HG02943 (cell line): ENCODE data around the gene MST1.

Experiments used
- ATAC-seq: cut with Tn5 transposase; IDR thresholded peaks from one replicate; pipeline ENCODE4 v1.9.1; 2021; ENCODE audit warnings: mild to moderate bottlenecking, low read depth, moderate library complexity; ENCODE audit not compliant: unreplicated experiment

MST1 gene

DNA sequence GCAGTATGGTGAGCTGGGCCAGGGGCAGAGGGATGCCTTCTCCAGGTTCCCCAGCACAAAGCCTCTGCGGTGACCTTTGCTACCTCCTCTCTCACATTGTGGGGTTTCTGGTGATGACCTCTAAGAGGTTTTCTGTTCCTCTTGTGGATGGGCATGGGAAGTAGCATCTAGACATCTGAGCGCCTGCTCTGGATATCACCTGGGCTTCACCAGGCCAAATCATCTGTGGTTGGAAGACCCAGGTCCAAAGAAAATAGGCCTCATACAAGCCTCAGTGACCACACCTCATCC lies 8.1 kb downstream of the MST1 start:
- no peak for ATAC-seq

DNA sequence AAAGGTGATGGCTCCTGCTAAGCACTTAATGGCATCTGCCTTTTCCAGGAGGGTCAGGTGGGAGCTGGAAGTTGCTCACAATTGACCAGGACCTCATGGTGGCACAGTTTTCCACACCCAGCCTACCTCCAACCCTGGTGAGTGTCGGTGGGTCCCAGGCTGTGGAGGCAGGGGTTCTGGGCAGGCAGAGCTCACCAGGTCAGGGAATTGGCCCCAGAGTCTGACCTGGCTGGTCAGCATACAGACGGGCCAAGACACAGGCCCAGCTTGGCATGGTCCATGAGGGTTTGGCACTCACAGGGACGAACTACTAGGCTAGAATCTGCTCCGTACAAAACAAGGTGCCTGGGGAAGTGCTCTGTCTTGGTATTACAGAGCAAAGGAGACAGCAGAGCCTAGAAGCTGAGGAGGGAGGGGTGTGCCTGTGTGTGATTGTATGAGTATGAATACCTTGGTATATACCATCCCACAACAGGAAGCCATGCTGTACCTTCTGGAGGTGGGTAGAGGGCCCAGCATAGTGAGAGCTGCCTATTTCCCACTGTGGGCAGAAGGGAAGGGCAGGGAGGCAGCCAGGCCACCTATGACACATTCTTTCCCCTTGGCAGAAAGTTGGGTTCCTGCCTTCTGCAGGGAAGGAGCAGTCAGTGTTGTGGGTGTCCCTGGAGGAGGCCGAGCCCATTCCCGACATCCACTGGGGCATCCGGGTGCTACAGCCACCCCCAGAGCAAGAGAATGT lies 8.6 kb downstream of the MST1 start:
- ATAC-seq, result no peak

DNA sequence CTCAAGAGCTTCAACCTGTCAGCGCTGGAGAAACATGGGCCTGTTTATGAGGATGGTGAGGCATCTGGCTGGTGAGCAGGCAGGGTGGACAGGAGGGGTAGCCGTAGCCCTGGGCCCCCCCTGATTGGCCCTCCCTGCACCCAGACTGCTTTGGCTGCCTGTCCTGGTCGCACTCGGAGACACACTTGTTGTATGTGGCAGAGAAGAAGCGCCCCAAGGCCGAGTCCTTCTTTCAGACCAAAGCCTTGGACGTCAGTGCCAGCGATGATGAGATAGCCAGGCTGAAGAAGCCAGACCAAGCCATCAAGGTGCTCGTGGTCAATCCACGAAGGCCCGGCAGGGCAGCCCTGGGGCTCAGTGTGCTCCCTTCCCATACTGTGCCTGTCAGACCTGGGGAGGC lies 13.4 kb downstream of the MST1 start:
- no peak for ATAC-seq

DNA sequence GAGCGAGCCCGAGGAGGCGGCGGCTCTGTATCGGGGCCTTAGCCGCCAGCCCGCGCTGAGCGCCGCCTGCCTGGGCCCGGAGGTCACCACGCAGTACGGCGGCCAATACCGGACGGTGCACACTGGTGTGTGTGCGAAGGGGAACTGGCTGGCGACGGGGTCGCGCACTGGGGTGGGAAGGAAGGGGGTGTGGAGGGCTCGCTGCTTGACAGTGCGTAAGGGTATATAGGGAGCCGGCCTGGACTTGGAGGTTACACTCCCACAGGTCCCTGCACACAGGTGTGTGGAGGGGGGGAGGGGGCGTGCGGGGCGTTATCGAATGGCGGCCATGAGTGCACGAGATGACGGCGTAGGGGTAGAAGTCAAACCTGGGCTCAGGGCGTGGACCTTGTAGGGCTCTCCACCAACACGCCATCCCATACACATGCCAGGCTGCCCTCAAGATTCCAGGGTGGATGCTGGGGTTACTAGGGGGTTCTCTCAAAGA lies 14.7 kb downstream of the MST1 start:
- peak; percentile 4 for ATAC-seq

DNA sequence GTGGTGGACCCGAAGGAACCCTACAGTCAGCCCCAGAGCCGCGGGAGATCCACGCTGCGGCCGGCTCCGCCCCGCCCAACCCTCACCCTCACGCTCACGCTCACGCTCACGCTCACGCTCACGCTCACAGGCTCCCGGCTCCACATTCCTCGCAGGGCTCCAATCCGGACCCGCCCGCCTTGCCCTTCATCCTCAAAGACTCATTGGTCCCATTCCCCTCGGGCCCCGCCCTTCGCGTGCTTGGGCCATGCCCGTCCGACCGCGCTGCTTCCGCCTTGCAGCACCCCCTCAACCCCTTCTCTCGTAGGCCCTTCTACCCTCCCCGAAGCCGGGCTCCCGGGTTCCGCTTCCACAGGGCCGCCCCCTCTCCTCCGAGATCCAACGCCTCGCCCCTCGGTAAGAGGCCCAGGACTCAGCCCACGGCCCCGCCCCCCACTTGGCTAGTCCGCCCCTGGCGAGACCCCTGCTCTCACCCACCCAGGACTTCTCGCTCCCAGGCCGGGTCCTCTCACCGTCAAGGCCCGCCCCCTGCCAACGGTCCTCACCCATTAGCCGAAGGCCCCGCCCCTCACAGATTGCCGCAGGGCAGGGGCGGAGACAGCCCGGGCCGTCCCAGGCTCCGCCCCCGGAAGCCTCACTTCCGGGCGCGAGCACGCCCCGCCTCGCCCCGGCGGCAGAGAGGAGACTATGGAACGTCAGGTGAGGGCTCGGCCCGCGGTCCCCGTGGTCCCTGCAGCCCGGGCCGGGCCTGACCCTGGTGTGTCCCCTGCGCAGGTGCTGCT lies 15.4 kb downstream of the MST1 start, which contains the start of gene APEH:
TSS of gene APEH (plus strand) at position 637 of the 782 bp plus-strand sequence. CDS start at position 688, 51 bp downstream.
- ATAC-seq, result peak; percentile 80

DNA sequence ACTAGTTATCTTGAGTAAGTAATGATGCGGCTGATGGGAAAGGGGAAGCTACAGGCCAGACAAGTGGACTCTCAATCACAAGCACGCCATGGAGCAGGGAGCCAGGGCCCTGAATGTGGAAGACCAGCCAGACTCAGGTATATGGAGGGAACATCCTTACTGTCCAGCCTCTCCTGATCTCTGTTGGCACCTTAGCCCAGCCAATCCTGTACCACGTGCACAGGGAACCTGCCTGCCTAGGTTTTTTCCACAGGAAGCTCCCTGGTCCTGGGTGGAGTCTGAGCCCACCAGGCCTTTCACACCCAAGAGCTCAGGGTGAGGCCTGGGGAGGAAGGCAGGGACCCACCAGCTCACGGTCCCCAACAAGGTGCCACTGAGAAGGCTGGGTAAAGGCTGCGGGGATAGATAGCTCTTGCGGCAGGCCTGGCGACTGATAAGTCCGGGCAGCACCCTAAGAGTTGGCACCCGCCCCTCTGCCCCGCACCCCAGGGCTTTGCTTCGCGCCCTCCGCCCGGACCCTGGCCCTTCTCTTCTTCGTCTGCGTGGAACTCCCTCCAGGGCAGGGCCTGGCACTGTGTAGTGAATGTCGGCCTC lies 16.1 kb downstream of the MST1 start:
- ATAC-seq, result peak; percentile 2

DNA sequence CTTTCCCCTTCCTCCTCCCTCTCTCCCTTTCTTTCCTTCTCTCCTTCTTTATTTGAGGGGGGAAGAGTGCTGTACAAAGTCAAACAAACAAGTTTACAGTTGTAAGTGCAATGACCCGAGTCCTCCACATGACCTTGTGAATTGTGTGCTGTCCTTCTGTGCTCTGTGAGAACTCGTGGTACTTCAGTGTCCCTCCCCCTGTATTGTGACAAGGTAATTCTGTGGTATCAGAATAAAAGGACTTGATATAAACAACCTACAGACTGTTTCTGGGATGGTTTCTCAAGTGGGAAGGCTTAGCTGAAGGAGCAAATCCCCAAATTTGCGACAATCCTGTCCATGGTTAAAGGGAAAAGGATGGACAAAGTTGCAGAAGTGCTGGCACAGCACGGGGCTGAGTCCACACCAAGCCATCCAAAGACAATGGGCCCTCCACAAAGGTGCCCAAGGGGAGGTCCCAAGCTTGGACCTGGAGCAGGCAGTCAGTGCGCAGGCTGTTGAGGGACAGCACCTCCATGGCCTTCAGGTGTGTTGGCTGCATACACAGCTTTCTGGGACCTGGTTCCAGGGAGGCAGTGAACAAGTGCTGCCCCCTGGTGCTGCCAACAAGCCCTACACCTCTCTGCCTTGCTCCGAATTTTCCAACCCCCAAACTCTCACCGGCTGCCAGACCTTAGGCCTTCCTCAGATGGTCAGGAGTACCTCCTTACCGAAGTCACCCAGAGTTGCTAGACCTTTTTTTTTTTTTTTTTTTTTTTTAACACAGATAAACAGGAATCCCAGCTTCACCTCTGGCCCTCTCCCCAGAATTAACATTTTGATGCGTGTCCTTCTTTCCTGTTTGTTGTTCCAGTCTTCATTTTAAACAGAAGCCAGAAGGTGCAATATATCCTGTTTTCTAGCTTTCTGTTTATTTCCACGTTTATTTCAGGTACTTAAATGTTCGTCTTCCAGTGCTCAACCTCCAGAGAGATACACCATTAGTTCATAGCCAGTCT lies 17.7 kb downstream of the MST1 start:
- ATAC-seq, result no peak

DNA sequence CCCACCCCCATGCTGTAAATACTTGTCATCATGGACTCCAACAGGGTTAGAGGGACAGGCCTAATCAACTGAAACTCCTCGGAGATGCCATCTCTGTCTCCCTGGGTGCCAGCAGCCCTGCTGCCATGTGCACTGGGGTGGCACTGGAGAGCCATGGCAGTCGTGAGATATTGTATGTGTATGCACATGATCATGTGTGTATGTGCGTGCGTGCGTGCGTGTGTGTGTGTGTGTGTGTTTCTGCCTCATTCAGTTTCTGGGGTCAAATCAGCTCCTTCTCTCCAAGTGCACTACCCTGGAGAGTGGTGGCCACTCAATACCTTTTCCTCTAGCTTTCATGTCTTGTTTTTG lies 18.4 kb downstream of the MST1 start:
- ATAC-seq, result no peak

DNA sequence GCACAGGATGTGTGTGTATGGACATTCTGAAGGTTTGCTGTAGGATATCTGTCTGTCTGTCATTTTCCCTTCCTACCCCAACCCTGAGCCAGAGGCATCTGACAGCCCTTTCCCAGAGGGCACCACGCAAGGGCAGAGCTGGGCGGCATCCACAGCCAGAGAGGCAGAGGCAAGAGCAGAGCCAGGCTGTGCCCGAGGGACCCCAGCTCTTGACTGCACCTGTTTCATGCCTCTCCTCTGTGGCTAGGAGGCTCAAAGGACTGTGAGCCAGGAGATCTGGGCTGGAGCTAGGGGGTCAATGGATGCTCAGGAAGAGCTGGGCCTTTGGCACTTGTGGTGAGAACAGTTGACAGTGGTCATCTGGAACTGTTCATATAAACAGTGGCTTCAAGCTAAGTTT lies 19.9 kb downstream of the MST1 start:
- no peak for ATAC-seq

DNA sequence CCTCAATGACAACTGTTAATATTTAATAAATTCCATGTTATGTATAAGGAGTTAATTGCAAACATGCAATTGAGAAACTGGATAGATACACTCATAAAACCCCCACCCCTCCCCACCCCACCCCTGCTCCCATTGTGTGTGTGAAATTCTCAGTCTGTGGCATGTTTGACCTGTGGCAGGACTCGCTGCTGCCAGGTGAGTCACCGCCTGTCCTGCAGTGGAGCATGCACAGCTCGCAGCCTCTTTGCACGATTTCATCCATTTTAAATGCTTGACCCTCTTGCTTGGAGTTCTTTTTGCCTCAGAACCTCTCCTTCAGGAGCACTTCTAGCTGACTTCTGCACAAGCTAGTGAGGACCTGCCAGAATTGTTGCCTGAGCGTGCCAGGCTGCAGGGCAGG lies 20.4 kb downstream of the MST1 start:
- no peak for ATAC-seq

DNA sequence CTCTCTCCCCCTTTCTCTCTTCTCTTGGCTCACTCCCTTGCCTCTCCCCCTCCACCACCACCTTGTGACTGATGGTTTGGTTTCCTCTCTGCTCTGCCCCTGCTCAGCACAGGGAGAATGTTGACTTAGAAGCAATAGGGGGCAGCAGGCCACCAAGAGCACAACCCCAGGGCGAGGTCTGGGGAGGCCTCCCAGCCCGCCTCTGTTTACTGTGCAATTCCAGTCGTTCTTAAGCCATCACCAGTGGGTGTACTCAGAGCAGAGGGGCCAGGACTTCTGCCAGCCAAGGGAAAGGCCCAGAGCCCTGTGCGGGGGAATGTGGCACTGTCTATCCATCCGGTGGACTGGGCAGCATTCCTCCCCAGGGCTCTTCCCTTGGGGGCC lies 20.9 kb downstream of the MST1 start:
- no peak for ATAC-seq

DNA sequence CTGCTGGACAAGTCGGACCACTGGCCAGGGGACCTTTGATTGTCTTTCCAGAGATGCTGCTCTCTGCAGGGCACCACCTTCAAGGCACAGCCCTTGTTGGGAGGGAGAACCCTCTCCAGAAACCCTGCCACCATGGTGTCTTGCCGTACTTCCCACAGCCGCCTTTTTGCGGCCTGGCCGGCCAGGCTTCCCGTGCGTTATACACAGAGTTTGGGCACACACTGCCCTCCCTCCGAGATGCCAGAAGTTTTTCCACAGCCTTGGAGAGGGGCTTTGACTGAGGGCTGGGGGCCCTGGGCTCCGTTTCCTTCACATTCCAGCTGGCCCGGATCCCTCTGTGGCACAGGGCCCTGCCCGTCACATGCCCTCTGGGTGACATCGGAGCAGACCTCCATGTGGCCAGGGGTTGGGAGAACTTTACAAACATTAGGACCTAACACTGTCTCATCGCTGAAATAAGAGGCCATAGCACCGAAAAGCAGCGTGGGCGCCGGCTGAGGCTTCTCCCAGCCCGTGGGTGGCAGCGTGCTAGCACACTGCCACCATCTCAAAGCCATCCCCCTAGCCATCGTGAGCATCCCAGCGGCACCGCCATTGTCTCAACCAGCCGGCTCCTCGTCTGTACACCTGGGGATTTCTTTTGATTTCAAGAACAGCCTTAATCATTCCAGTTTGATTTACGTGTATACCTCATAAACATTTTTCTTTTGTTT lies 21.4 kb downstream of the MST1 start:
- ATAC-seq, result no peak

DNA sequence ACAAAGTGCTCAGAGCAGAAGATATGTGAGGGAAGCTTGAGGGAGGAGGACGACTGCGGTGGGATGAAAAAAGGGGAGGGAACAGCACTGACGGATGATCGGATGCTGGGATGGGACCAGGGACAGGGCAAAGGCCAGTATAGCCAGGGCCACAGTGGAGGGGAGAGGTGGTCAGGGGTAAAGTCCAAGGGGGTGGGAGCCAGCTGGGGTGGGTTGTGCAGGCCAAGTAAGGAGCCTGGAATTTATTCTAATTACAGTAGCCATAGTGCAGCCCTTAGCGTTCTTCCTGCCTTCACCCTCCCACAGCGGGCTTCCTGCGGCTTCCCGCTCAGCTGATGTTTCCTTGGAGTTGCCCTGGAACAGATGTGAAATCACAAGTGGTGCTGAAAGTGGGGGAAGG lies 22.7 kb downstream of the MST1 start:
- no peak for ATAC-seq

DNA sequence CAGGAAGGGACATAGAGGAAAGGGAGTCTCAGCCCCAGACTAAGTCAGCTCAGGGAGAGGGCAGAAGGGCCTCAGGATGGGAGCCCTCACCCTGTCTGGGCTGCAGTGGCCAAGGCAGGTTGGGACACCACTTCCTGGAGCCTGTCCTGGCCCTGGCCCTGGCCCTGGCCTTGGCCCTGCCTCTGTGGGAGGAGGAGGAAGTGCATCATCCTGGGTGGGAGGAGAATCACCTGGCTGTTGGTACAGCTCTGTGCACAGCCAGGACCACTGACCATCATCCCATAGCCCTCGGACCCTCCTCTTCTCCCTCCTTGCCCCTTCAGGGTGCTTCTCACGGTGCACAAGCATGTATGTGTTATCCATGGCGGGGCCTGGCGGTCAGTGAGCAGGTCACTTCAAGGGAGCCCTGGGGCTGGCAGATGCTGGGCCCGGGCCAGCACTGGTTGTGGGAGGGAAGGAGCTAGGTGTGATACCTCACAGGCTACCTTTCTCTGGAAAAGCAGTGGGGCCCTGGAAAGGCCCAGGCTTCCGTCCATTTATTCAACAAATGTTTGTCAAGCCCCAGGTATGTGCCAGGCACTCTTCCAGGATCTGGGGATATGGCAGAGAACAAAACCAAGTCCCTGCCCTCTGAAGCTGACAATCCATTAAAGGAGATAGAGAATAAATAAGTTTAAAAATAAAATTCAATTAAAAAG lies 23.3 kb downstream of the MST1 start:
- no peak for ATAC-seq

DNA sequence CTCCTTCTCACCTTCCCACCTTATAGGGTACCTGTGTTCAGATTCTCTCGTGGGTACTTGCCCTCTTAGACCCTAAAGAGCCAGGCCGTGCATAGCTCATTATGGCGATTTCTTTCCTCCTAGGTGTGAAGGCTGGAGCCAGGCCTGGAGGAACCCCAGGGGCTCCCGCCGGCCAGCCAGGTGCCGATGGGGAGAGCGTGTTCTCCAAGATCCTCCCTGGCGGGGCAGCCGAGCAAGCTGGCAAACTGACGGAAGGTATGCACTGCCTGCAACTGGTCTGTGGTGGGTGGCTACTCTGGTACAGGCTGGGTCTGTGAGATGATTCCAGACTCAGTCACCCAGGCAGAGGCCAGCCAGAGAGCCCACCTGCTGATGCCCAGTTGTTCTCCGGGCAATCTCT lies 25.0 kb downstream of the MST1 start:
- no peak for ATAC-seq

DNA sequence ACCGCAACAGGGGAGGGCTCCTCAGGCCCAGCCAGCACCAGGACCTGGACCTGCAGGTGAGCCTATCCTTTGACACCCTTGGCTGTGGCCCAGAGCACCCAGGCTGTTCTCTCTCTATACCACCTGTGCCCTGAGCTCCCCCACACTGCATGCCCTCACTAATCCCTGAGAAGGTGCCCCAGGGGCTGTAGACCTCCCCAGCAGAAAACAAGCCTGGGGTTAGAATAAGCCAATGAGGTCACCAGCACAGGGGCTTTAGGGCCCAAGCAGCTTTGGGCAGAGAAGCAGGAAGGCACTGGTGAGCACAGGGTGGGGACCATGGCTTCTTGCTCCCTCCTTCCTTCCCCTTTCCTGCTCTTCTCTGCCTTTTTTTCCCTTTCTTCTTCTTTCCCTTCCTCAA lies 25.4 kb downstream of the MST1 start:
- no peak for ATAC-seq

DNA sequence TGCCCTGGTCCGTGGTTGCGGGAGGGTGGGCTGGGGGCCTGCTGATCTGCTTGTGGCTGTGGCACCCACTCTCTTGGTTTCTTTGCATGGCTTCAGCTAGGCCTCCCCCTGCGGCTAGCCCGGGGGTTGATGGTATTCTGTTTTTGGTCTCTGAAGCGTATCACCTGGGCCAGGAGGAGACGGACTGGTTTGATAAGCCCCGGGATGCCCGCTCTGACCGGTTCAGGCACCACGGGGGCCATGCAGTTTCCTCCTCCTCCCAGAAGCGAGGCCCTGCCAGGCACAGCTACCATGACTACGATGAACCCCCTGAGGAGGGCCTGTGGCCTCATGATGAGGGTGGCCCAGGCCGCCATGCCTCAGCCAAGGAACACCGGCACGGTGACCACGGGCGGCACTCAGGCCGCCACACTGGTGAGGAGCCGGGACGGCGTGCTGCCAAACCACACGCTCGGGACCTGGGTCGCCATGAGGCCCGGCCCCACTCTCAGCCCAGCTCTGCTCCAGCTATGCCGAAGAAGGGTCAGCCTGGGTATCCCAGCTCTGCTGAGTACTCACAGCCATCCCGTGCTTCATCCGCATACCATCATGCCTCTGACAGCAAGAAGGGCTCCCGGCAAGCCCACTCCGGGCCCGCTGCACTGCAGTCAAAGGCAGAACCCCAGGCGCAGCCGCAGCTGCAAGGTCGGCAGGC lies 26.4 kb downstream of the MST1 start:
- no peak for ATAC-seq

DNA sequence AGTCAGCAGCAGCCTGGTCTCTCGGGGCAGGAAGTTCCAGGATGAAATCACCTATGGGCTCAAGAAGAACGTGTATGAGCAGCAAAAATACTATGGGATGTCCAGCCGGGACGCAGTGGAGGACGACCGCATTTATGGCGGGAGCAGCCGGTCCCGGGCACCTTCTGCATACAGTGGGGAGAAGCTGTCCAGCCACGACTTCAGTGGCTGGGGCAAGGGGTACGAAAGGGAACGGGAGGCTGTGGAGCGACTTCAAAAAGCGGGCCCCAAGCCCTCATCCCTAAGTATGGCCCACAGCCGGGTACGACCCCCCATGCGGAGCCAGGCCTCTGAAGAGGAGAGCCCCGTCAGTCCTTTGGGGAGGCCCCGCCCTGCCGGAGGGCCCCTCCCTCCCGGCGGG lies 27.3 kb downstream of the MST1 start:
- ATAC-seq, result no peak

DNA sequence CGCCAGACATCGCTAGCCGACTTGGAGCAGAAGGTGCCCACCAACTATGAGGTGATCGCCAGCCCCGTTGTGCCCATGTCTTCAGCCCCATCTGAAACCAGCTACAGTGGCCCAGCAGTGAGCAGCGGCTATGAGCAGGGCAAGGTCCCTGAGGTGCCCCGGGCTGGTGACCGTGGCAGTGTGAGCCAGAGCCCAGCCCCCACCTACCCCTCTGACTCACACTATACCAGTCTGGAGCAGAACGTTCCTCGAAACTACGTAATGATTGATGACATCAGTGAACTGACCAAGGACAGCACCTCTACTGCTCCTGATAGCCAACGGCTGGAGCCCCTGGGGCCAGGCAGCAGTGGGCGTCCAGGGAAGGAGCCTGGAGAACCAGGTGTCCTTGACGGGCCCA lies 28.0 kb downstream of the MST1 start:
- no peak for ATAC-seq
